Esophagus muscularis mucosa (tissue), 3 donors: Measurements from ENCODE around the gene GOPC.

Source experiments
- POLR2A ChIP-seq: fragments of 450-650 bp; IDR thresholded peaks from one replicate; pipeline ENCODE4 v1.6.1; 2017; ENCODE audit warnings: antibody characterized with exemption, moderate library complexity, mild to moderate bottlenecking, low read depth
- TF ChIP-seq, protein P1 (sequence below), 3 experiments: fragments of 200-600 bp in 2 of 3; fragments of 450-650 bp in 1 of 3; sonication (generic) in 2 of 3; IDR thresholded peaks; one replicate each; pipeline ENCODE4 v1.5.1; 2017 to 2019; ENCODE audit warnings: antibody characterized with exemption in 3 of 3, mild to moderate bottlenecking in 2 of 3, moderate library complexity in 1 of 3

DNA sequence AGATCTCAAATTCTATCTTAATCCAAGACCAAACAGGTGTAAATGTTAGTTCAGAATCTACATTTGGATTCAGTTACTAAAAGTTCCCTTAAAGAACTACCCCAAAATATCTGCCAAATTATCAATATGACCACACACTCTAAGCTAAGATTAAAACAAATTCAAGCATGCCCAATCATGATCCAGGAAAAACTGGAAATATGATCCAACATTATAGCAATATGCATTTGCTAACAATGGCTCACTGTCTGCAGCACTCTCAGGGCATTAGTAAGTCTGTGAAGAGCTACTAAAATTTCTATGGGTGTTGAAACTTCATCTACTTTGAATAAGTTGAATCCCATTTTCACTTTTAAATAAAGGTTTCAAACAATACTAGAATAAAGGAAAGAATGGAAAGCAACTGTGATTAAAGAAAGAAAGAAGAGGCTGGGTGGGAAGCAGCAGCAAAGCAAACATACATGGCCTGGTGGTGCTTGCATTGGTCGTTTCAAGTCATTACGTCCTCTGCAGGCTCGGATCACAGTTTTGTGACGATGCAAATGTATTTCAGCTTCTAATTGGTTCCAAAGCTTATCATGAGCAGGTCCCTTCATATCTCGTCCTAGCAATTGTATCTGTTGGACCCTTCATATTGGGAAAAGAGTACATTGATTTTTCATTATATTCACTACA lies 29.2 kb downstream of the GOPC start:
- TF ChIP-seq, protein P1, sequence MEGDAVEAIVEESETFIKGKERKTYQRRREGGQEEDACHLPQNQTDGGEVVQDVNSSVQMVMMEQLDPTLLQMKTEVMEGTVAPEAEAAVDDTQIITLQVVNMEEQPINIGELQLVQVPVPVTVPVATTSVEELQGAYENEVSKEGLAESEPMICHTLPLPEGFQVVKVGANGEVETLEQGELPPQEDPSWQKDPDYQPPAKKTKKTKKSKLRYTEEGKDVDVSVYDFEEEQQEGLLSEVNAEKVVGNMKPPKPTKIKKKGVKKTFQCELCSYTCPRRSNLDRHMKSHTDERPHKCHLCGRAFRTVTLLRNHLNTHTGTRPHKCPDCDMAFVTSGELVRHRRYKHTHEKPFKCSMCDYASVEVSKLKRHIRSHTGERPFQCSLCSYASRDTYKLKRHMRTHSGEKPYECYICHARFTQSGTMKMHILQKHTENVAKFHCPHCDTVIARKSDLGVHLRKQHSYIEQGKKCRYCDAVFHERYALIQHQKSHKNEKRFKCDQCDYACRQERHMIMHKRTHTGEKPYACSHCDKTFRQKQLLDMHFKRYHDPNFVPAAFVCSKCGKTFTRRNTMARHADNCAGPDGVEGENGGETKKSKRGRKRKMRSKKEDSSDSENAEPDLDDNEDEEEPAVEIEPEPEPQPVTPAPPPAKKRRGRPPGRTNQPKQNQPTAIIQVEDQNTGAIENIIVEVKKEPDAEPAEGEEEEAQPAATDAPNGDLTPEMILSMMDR (IDR thresholded peaks at IDR 0.05): no peak
- TF ChIP-seq POLR2A: no peak
